ENCODE measurements around the gene PHLDB1.

- TF ChIP-seq CTCF (IDR thresholded peaks at IDR 0.05; ENCODE audit: low read depth, low read length, poor library complexity, severe bottlenecking) = no peak
- no peak for TF ChIP-seq EZH2phosphoT487 (IDR thresholded peaks at IDR 0.05; ENCODE audit: borderline replicate concordance, low read length)
Measured at GRCh38 chr11:118602331-118602730, 5.1 kb upstream of the PHLDB1 start.
